T-helper 9 cell (primary cell): ENCODE results near the gene SPDYE2B.
"Not testable (repeated sequence)": the region's sequence is repeated elsewhere in the genome, so short reads cannot be mapped to it uniquely, and the experiment has no call there.

Source experiments
- DNase-seq: peaks from one replicate; pipeline ENCODE4 v3.0.0-alpha.2; 2020

The SPDYE2B gene

DNA sequence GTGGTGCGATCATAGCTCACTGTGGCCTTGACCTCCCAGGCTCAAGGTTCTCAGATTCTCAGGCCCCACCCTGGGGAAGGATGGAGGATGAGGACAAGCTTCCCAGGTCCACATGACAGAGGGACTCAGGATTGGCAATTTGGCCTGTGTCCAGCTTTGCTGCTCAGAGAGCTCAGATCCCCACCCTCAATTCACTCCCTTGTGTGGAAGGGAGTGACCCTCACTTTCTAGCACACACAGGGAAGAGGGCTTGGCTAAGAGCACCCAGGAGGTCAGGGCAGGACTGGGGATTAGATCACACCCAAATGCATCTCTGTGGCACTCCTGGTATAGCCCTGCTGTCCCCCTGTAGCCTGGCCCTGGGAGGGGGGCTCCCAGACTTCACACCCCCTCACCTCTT is 6.7 kb upstream of the SPDYE2B start:
- DNase-seq: not testable (repeated sequence)

DNA sequence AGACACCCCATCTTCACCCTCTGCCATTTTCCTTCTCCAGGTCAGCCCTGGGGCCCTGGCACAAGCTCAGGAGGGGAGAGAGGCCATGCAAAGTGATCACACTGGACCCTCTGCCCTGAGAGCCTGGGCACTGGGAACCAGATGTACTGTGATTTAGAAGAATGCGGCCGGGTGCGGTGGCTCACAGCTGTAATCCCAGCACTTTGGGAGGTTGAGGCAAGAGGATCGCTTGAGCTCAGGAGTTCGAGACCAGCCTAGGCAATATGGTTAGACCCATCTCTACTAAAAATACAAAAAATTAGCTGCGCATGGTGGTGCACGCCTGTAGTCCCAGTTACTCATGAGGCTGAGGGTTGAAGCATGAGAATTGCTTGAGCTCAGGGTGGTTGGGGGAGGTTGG is 2.3 kb upstream of the SPDYE2B start:
- not testable (repeated sequence) for DNase-seq

DNA sequence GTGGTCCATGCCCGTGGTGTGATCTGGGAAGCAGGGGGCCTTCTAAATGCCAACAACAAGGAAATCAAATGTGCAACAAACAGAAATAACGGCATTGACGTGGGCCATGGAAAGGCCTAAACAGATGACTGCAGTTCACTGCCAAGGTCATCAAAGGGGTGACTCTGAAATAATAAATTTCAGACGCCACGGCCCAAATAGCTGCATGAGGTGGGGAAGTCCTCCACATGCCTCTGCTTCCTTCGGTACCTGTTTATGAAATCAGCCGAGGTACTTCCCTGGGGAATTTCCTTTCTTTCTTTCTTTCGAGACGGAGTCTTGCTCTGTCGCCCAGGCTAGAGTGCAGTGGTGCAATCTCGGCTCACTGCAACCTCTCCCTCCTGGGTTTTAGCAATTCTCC is 14.6 kb downstream of the SPDYE2B start:
- DNase-seq: not testable (repeated sequence)

DNA sequence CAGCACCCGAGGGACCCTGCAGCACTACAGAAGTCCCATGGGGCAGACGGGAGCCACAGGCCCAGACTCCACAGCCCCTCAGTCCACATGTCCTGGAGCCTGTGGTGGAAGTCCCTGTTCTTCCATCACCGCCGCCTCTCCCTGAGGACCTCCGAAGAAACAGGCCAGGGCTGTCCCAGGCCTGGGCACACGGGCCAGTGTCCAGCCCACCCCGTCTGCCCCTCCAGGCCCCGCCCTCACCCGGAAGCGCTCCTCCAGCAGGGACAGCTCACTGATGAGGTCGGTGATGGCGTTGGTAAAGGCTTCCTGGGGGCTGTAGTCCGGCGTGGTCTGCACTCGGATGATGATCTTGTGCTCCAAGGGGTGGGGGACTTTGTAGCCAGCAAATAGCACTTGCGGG is 16.7 kb downstream of the SPDYE2B start:
- DNase-seq: not testable (repeated sequence)

DNA sequence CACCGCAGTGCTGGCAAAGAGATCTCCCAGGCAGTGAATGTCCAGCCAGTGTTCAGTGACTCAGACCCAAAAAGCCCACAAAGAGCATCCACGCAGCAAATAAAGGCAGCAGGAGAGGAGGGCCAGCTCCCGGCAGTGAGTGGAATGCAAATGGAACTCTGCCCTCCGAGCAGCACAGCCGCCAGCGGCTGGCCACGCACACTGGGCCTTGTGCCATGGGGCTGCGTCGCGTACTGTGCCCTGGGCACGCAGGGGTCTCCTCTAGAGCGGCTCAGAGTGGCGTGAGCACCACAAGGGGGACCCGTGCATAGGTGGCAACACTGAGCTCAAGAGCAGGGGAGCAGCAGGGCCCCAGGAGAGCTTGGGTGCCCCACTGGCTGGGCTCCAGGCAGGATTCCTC is 17.4 kb downstream of the SPDYE2B start:
- DNase-seq: not testable (repeated sequence)

DNA sequence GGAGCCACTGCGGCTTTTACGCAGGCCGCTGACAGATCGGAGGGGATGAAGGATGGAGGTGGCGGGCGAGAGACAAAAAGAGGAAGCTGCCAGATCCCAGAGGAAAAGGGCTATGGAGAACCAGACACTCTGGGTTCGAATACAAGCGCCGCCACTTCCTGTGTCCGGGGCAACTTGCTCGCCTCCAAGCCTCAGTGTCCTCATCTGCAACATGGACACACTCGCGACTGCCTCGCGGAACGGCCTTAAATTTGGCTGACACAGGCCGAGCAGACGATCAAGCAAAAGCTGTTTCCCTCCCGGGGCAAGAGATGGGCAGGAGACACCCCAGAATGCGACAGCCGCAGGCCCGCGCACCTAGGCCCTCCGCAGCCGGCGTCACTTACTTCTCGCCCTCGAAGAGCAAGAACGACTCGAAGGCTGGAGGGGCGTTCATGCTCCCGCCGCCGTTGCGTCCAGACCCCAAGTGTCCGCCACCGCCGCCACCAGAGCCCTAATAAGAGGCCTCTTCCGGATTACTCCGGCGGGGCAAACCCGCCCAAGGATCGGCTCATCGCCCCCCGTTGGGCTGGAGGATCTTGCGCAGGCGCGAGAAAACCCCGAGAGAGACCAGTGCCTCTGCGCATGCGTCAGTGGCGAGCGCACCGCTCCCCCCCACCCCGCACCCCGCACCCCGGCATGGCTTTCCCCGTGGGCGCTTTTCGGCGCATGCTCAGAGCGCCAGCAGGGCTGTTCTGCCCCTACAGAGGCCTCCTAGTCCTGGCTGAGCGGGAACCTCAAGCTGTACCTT is 21.2 kb downstream of the SPDYE2B start, which contains the start of gene POLR2J2:
POLR2J2 (minus strand) TSS at position 498 of the 790 bp plus-strand sequence; CDS start at position 436, 62 bp downstream.
- peak; percentile 78 for DNase-seq

DNA sequence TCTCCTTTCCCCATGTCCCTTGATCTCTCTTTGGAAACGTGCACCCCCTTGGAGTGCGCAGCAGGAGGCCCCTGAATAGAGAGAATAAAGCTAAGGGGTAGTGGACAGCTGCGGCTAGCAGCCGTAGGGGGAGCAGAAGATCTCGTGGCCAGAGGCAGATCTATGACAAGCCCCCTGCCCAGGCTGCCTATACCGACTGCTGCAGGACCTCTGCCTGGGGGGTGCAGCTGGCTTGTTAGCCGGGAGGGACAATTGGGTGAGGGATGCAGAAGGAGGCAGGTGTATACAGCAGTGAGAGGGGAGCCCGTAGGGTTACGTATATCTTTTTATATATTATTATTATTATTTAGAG is 21.8 kb downstream of the SPDYE2B start:
- not testable (repeated sequence) for DNase-seq

DNA sequence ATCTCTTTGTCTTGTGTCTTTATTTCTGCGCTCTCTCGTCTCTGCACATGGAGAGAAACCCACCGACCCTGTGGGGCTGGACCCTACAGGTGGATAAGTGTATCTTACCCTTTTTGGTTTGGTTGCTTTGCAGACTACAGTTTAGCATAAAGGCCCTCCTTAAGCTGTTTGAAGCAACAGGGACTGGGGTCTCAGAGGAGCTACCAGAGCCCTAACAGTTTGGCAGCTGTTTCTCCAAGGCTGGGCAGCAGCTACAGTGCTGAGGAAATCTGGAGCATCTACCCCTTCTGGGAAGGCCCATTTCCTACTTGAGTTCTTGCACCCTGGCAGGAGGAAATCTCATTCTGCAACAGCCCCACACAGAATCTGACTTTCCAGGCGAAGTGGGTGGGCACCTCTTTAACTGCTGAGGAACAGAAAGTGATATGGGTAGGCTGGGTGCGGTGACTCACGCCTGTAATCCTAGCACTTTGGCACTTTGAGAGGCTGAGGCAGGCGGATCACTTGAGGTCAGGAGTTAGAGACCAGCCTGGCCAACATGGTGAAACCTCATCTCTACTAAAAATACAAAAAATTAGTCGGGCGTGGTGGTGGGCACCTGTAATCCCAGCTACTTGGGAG is 23.4 kb downstream of the SPDYE2B start:
- not testable (repeated sequence) for DNase-seq

DNA sequence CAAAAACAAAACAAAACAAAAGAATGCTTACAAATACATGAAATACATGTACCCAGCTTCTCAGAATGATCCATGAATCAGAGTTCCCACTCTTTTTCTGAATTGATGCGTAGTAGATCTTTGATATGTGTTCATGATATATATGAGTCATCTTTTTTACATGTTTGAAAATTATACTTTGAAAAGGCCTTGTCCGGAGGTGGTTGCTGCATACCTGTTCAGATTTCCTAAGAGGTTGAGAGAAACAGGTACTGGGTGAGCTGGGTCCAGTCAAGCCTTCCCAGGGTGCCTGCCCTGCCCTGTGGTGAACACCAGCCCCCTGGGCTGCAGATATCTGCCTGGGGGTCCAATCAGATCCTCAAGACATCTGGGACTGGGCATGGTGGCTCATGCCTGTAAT is 25.4 kb downstream of the SPDYE2B start:
- not testable (repeated sequence) for DNase-seq

DNA sequence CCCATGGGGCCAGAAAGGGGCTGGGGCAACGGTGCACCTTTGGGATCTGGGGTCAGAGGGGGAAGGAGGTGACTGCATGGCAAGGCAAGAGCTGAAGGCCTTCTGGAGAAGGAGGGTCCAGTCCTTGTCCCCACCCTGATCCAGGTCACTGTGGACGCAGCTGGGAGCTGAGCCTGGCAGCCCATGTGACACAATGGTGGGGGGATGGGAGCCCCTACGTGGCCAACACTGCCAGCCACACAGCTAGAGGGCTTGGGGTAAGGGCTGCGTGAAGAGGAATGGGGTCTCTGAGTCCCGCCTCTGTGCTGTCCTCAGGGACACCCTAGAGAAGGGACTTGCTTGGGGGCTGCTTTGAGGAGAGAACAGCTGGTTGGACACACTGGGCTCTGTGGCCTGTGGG is 30.7 kb downstream of the SPDYE2B start:
- not testable (repeated sequence) for DNase-seq

DNA sequence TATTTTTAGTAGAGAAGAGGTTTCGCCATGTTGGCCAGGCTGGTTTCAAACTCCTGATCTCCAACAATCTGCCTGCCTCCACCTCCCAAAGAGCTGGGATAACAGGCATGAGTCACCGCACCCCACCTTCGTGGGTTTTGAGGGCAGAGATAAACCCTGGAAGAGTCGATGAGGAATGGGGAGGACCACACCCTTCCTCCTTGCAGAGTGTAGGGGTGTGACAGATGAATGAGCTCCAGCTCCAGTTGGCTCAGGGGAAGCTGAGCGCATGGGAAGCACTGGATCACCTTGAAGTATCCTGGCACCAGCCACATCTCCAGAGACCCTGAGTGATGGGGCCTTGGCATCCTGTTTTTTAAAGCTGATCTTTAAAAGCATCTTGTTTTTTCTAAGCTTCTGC is 32.4 kb downstream of the SPDYE2B start:
- DNase-seq: not testable (repeated sequence)

DNA sequence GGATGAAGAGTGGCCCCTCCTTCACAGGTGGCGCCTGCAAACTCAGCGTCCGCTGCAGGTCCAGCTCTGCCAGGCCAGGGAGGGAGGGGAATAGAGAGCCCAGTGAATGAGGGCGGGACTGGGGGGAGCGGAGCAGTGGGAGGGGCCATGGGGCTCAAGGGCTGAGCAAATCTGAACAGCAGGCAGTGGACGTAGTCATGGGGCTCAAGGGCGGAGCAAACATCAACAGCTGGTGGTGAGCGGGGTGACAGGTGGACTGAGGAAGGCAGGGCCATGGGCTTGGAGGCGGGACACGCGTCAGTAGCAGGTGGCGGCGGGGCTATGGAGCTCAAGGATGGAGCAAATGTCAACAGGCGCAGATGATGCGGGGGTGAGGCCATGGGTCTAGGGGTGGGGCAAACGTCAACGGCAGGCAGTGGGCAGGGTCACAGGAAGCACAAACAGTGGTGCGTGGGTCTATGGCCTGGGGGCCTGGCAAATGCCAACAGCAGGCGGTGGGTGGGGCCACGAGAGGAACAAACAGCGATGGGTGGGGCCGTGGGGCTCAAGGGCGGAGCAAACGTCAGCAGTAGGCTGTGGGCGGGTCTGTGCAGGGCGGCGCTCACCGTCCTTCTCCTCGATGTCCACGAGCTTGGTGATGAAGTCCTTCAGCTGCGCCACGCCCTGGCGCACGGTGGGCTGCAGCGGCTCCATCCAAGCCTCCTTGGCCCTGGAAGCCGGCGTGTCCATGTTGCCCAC is 38.3 kb downstream of the SPDYE2B start:
- DNase-seq: not testable (repeated sequence)

DNA sequence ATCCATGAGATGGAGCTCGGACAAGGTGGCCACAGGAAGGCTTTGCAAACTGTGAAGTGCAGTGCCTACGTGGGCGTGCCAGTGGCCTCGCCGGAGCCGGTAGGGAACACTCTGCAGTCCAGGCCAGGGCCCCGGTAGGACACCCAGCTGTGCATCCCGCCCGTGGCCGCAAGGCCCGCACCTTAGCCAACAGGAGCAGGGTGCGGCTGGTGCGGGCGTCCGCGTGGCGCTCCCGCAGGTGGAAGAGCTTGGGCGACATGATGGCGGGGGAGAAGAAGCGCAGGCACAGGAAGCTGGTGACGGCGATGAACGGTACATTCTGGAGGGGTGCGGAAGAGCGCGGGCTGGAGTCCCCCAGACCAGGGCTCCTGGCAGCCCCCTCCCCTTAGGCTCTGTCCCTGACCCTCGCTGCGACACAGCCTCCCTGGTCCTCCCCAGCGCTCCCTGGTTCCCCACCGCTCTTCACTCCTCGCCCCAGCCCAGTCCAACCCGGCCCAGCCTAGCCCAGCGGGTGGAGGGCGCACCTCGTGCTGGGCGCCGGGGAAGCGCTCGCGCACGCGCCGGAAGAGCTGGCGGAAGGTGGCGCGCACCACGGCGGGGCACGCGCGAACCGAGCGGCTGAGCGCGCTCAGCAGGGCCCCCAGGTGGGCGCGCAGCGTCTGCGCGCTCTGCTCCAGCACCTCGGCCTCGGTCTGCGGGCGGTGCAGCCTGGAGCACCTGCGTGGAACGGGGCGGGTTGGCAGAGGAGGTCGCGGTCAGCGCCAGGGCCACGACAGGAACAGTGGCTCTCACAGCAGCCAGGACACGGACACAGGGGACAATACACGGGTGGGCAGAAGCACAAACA is 39.5 kb downstream of the SPDYE2B start:
- DNase-seq: not testable (repeated sequence)

DNA sequence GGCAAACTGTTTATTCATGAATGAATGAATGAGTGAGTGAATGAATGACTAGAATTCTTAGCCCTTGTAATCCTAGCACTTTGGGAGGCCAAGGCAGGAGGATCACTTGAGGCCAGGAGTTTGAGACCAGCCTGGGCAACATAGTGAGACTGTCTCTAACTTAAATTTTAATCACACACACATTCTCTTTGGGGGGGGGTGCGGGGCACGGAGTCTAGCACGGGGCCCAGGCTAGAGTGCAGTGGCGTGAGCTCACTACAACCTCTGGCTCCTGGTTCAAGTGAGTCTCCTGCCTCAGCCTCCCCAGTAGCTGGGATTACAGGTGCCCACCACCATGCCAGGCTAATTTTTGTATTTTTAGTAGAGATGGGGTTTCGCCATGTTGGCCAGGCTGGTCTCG is 40.5 kb downstream of the SPDYE2B start:
- DNase-seq: not testable (repeated sequence)

DNA sequence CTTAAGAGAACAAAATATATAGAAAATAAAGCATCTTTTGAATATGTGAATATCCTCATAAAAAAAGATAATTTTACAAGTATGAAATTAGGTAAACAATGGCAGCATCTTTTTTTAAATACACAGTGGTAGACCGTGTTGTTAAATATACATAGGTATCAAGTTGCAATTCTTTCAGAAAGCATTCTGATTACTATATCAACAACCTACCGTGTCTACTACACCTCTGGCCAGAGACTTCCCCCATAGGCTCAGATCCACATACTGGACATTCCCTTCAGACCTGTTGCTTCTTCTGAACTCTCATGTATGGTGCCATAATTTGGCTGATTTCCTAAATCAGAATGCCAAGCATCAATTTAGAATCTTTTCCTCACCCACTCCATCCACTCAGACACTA is 43.9 kb downstream of the SPDYE2B start:
- DNase-seq: not testable (repeated sequence)

DNA sequence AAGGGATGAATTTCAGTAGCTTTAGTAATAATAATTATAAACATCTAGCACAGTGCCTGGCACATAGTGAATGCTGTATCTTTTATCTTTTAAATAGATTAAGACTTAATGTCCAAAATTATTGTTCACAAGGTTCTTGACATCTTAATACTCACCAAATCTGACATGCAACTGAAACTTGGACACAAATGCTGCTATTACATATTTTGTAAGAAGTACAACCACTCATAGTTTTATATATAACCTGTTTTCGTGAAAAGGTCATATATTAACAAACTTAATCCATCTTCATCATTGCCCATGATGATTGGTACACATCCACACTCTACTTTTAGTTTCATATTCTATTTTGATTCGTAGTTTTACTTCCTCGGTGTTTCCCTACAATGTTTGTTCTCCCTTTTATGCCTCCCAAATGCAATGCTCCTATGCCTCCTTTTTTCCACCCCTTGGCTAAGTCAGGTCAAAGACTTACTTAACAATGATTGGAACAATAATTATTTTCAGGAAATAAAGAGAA is 45.0 kb downstream of the SPDYE2B start:
- DNase-seq: not testable (repeated sequence)

DNA sequence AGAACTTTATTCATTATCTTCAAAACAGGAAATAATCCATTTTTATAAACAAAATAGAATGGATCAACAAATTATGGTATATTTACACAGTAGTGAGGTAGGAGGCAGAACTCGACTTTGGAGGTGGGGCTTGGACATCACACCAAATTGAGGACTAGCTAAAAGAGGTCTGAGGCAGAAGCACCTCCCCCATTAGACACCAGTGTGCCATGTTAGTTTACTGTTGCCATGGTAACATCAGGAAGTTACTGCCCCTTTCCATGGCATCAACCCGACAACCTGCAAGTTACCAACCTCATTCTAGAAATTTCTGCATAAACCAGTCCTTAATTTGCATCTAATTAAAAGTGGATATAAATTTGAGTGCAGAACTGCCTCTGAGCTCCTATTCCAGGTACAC is 45.9 kb downstream of the SPDYE2B start:
- not testable (repeated sequence) for DNase-seq

DNA sequence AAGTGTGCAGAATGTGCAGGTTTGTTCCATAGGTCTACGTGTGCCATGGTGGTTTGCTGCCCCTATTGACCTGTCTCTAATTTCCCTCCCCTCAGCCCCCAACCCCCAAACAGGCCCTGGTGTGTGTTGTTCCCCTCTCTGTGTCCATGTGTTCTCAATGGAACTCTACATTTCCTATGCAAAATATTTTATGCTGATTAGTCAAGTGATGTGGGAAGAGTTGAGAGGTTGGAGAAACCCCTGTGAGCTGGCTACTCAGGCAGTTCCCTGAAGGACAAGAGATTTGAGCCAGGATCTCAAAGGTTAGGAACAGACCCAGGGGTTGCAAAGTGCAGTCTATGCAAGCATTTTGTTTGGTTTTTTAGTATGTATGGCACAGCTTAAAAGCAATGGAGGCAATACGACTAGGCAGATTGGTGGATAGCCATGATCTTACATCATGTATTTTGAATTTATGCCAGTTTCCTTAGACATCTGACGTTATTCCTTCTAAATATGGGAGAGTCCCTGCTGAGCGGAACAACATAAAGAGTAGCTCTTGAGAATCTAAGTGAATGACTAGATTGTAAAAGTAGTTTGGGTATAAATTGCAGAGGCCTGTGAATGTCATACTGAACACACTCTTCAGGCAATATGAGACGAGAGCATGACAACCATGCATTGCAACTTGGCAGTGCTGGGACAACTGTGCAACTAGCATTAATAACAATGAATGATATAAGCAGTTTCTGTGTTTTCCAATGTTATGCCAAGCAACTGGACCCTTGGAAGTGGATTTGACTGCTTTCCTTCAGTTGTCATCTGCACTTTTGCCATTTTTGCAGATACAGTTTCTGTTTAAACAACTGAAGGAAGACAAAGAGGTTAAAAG is 47.8 kb downstream of the SPDYE2B start:
- DNase-seq: not testable (repeated sequence)

DNA sequence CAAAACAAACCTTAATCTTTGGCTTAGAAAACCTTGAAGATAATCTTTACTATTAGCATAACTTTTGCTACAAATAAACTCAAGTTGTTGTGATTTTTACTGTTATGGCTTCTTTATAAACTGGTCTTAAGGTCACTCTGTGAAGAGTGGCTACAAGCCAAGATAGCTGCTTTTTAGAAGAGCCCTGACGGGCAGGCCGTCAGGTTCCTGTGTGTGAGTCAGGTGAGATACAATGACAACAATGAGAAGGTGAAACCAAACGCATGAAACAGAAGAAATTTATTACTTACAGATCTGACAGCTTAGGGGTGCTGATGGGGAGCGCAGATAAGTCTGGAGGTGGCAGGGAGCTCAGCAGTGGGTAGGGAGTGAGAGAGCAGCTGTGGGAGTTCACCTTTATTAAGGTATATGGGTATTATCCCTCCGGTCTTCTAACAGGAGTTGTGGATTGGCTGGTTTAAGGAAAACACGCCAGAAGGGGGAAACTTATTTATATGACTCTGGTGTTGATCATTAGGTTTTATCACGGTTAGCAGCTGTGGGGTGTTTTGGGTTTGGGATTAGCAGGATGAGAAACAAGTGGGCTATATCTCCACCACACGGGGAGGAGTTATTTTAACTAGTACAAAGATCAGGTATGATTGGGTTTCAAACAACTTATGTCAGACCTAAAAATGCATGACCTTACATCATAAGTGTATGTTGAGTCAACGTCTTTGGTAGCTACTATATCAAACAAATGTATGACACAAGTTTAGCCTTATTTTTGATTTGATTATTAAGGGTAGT is 49.0 kb downstream of the SPDYE2B start:
- not testable (repeated sequence) for DNase-seq
